GM23338 (cell line): Measurements from ENCODE around the gene SLC9A4. TPM values are rescaled to one million over a fixed set of nuclear protein-coding genes. Genes with fewer than 3 reads are reported as not detected.

Experiments
- ATAC-seq: fragments of 200-7000 bp; cut with Tn5 transposase; 3 replicates; pipeline ENCODE4 v1.9.1; 2020
- DNase-seq: peaks from one replicate; pipeline ENCODE4 v3.0.0-alpha.2; 2015; ENCODE audit warnings: low spot score
- H2AFZ ChIP-seq: fragments of 200-600 bp; sonication (generic); 2 replicates; pipeline ENCODE4 v1.8.0; 2016; ENCODE audit warnings: antibody characterized with exemption, mild to moderate bottlenecking, moderate library complexity
- H3F3A ChIP-seq: fragments of 200-600 bp; sonication (generic); replicated peaks from 2 replicates; pipeline ENCODE4 v1.8.0; 2017; ENCODE audit warnings: antibody characterized with exemption, mixed run types, low read depth
- H3K27ac ChIP-seq: fragments of 200-600 bp; sonication (generic); 2 replicates; pipeline ENCODE4 v1.6.1; 2016; ENCODE audit warnings: low read depth
- H3K27me3 ChIP-seq: fragments of 200-600 bp; sonication (generic); 2 replicates; pipeline ENCODE4 v1.8.0; 2016; ENCODE audit warnings: mild to moderate bottlenecking, mixed run types, moderate library complexity; ENCODE audit not compliant: insufficient read depth
- H3K36me3 ChIP-seq: fragments of 200-600 bp; sonication (generic); 2 replicates; pipeline ENCODE4 v1.8.0; 2016; ENCODE audit warnings: mild to moderate bottlenecking; ENCODE audit not compliant: insufficient read depth
- H3K4me1 ChIP-seq: fragments of 200-600 bp; sonication (generic); 2 replicates; pipeline ENCODE4 v1.8.0; 2016; ENCODE audit warnings: mild to moderate bottlenecking, moderate library complexity; ENCODE audit not compliant: insufficient read depth
- H3K4me2 ChIP-seq: fragments of 200-600 bp; sonication (generic); 2 replicates; pipeline ENCODE4 v1.7.1; 2017; ENCODE audit warnings: mixed run types
- H3K4me3 ChIP-seq: fragments of 200-600 bp; sonication (generic); 2 replicates; pipeline ENCODE4 v1.6.1; 2016; ENCODE audit warnings: mixed run types
- H3K79me2 ChIP-seq: fragments of 200-600 bp; sonication (generic); replicated peaks from 2 replicates; pipeline ENCODE4 v1.8.0; 2017; ENCODE audit warnings: mild to moderate bottlenecking; ENCODE audit not compliant: insufficient read depth
- H3K9me2 ChIP-seq: fragments of 200-600 bp; sonication (generic); 2 replicates; pipeline ENCODE4 v1.8.0; 2017; ENCODE audit not compliant: insufficient read depth
- H4K20me1 ChIP-seq: fragments of 200-600 bp; sonication (generic); replicated peaks from 2 replicates; pipeline ENCODE4 v1.8.0; 2017; ENCODE audit warnings: mild to moderate bottlenecking; ENCODE audit not compliant: insufficient read depth
- H3K27ac Mint-ChIP-seq: 2 replicates; pipeline ENCODE4 v1.8.0; 2020; ENCODE audit warnings: inconsistent platforms, mild to moderate bottlenecking, moderate library complexity, mixed read lengths
- H3K27me3 Mint-ChIP-seq: 3 replicates; pipeline ENCODE4 v1.8.0; 2022; ENCODE audit warnings: low read depth, mild to moderate bottlenecking, moderate library complexity, mixed read lengths, inconsistent platforms; ENCODE audit not compliant: insufficient read depth, poor library complexity
- H3K36me3 Mint-ChIP-seq: 3 replicates; pipeline ENCODE4 v1.8.0; 2021; ENCODE audit warnings: low read depth, mild to moderate bottlenecking, inconsistent platforms, moderate library complexity, mixed read lengths
- H3K4me1 Mint-ChIP-seq: 3 replicates; pipeline ENCODE4 v1.8.0; 2020; ENCODE audit warnings: mild to moderate bottlenecking, inconsistent platforms, mixed read lengths
- H3K4me3 Mint-ChIP-seq: 3 replicates; pipeline ENCODE4 v1.8.0; 2021; ENCODE audit warnings: moderate library complexity, mild to moderate bottlenecking, inconsistent platforms, mixed read lengths
- H3K9me3 Mint-ChIP-seq: 3 replicates; pipeline ENCODE4 v1.8.0; 2020; ENCODE audit warnings: moderate library complexity, mild to moderate bottlenecking, inconsistent platforms, mixed read lengths
- CREB1 ChIP-seq: fragments of 250-450 bp; sonication (Bioruptor Pico); IDR thresholded peaks from 2 replicates; pipeline ENCODE4 v1.5.0; 2020; ENCODE audit warnings: low read depth, mild to moderate bottlenecking, moderate library complexity
- EZH2 ChIP-seq: fragments of 200-600 bp; sonication (generic); IDR thresholded peaks from one replicate; pipeline ENCODE4 v1.8.0; 2017; ENCODE audit warnings: antibody characterized with exemption, mild to moderate bottlenecking, low read depth; ENCODE audit not compliant: unreplicated experiment
- EZH2phosphoT487 ChIP-seq: fragments of 200-600 bp; sonication (generic); IDR thresholded peaks from one replicate; pipeline ENCODE4 v1.8.1; 2018; ENCODE audit warnings: antibody characterized with exemption; ENCODE audit not compliant: unreplicated experiment
- JUNB ChIP-seq: IDR thresholded peaks from one replicate; pipeline ENCODE4 v1.6.1; 2016; ENCODE audit warnings: antibody characterized with exemption; ENCODE audit not compliant: unreplicated experiment
- POLR2AphosphoS5 ChIP-seq: IDR thresholded peaks from 2 replicates; pipeline ENCODE4 v1.6.1; 2016; ENCODE audit warnings: antibody characterized with exemption, low read depth
- STAT1 ChIP-seq: IDR thresholded peaks from one replicate; pipeline ENCODE4 v1.6.1; 2016; ENCODE audit warnings: antibody characterized with exemption; ENCODE audit not compliant: unreplicated experiment
- ZNF331 ChIP-seq: fragments of 250-450 bp; sonication (Bioruptor Pico); IDR thresholded peaks from 2 replicates; pipeline ENCODE4 v1.5.0; 2020; ENCODE audit warnings: low read depth, mild to moderate bottlenecking, moderate library complexity
- ZNF462 ChIP-seq: fragments of 250-450 bp; sonication (Bioruptor Pico); IDR thresholded peaks from 2 replicates; pipeline ENCODE4 v1.5.0; 2020; ENCODE audit warnings: mild to moderate bottlenecking, moderate library complexity
- polyA plus RNA-seq: library from polyadenylated mRNA; unstranded; fragments of >200 nt; fragmentation: Nextera tagmentation; extraction: Ambion mirVana; gene quantifications from 2 replicates; pipeline ENCODE4 v1.2.1, GENCODE V29; 2016
- total RNA-seq: library from RNA; depleted of rRNA; stranded (reverse); fragments of >200 nt; shearing (Covaris generic); gene quantifications from 2 replicates; pipeline ENCODE4 v1.2.3, GENCODE V29; 2014
- TF ChIP-seq, protein P1 (sequence below), 2 experiments: fragments of 200-600 bp in 1 of 2; sonication (generic) in 1 of 2; conservative IDR thresholded peaks; 2 replicates each; pipeline versions ENCODE4 v1.5.1 to v1.6.1; 2016 to 2017; ENCODE audit warnings: antibody characterized with exemption in 2 of 2, low read depth in 2 of 2, mild to moderate bottlenecking in 2 of 2, moderate library complexity in 1 of 2

Gene SLC9A4
- total and polyA plus RNA-seq, 2 experiments from 2014 or later = not detected

DNA sequence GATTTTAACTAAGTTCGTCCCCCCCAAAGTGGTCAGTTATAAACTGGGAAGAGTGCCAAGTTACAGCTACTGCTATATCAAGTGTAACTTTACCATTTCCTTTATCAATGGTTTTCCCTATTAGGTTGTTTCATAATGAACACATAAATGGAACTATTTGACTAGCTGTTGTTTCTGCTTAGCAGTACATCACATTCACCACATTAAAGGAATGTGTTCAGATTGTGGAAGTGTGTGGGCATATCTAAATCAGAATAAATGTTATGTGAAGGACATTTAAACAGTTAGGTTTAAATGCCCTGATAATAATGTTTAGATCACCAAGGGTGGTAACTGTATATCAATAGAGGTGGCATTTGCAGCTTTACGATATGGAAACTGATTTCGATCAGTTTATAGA is 45.1 kb downstream of the SLC9A4 start:
- Mint-ChIP-seq H3K27ac (no peak overlapping the region), H3K36me3 (no peaks in the 10 kb centered on the region), H3K9me3 (no peaks in the 10 kb centered on the region), H3K4me3 (no peak overlapping the region), H3K4me1 (peaks cover 6% of the 10 kb centered on the region; the same call in 2 of the 3 replicates), H3K27me3 (no peaks in the 10 kb centered on the region)
- Histone ChIP-seq H3F3A (no peaks in the 10 kb centered on the region), H3K27ac (no peak overlapping the region), H3K79me2 (no peaks in the 10 kb centered on the region), H3K4me1 (0 out of 2 replicates have a peak, but pooled peaks cover 6% of the 10 kb centered on the region), H3K27me3 (no peaks in the 10 kb centered on the region), H4K20me1 (no peaks in the 10 kb centered on the region), H3K4me2 (no peak overlapping the region), H3K4me3 (no peak overlapping the region), H3K36me3 (no peaks in the 10 kb centered on the region), H3K9me2 (peaks cover 6% of the 10 kb centered on the region; the same call in 1 of the 2 replicates), H2AFZ (no peak overlapping the region)
- TF ChIP-seq EZH2 (no peak), JUNB (no peak), EZH2phosphoT487 (no peak)
- ATAC-seq (no peak), DNase-seq (no peak)

- H3K27ac Mint-ChIP-seq = no peak overlapping the region
- H3K9me2 ChIP-seq = no peaks in the 10 kb centered on the region
- peak; percentile 86 for ATAC-seq
- H3K9me3 Mint-ChIP-seq = no peaks in the 10 kb centered on the region
- H3K79me2 ChIP-seq = no peaks in the 10 kb centered on the region
- DNase-seq = peak; percentile 43
- no peaks in the 10 kb centered on the region for H3K4me1 ChIP-seq
- H2AFZ ChIP-seq = no peak overlapping the region
- no peak overlapping the region for H3K4me3 ChIP-seq
- H3K4me3 Mint-ChIP-seq = no peak overlapping the region
- no peaks in the 10 kb centered on the region for H3K27me3 ChIP-seq
- no peaks in the 10 kb centered on the region for H3K4me1 Mint-ChIP-seq
- H3F3A ChIP-seq = no peaks in the 10 kb centered on the region
- TF ChIP-seq POLR2AphosphoS5 = no peak
- TF ChIP-seq, protein P1, sequence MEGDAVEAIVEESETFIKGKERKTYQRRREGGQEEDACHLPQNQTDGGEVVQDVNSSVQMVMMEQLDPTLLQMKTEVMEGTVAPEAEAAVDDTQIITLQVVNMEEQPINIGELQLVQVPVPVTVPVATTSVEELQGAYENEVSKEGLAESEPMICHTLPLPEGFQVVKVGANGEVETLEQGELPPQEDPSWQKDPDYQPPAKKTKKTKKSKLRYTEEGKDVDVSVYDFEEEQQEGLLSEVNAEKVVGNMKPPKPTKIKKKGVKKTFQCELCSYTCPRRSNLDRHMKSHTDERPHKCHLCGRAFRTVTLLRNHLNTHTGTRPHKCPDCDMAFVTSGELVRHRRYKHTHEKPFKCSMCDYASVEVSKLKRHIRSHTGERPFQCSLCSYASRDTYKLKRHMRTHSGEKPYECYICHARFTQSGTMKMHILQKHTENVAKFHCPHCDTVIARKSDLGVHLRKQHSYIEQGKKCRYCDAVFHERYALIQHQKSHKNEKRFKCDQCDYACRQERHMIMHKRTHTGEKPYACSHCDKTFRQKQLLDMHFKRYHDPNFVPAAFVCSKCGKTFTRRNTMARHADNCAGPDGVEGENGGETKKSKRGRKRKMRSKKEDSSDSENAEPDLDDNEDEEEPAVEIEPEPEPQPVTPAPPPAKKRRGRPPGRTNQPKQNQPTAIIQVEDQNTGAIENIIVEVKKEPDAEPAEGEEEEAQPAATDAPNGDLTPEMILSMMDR (conservative IDR thresholded peaks at IDR 0.05; ENCODE audit: low read depth in 2 of 2) = peak; percentile 87
- TF ChIP-seq ZNF462 (CRISPR knock-in tag) = no peak
- no peak for TF ChIP-seq STAT1
- TF ChIP-seq ZNF331 = no peak
- TF ChIP-seq CREB1 = no peak
- H3K27me3 Mint-ChIP-seq = no peaks in the 10 kb centered on the region
- no peak overlapping the region for H3K27ac ChIP-seq
- H3K36me3 ChIP-seq = no peaks in the 10 kb centered on the region
- no peaks in the 10 kb centered on the region for H4K20me1 ChIP-seq
- no peak overlapping the region for H3K4me2 ChIP-seq
- H3K36me3 Mint-ChIP-seq = no peaks in the 10 kb centered on the region
Measured at GRCh38 chr2:102520009-102520408, 47.0 kb downstream of the SLC9A4 start.
